A549 (cell line): ENCODE data around the gene TOP3B. TPM values are rescaled to one million over a fixed set of nuclear protein-coding genes. Genes with fewer than 3 reads are reported as not detected.

Source experiments
- ATAC-seq, 2 experiments: fragments of 200-7000 bp in 1 of 2; fragments of >200 bp in 1 of 2; cut with Nextera tagmentation in 1 of 2; cut with Tn5 transposase in 1 of 2; 3 replicates each; pipeline versions ENCODE4 v1.8.0 to v1.9.1; 2018 to 2020; ENCODE audit warnings: mild to moderate bottlenecking in 1 of 2, moderate library complexity in 1 of 2
- CTCF ChIA-PET: fragments of 300-600 bp; sonication (Branson Sonifier 250); formaldehyde crosslinking; extraction: SDS; loops from one replicate; lab custom pipeline; 2021; ENCODE audit warnings: antibody characterized with exemption, inconsistent platforms; lab: Yijun Ruan, JAX
- POLR2A ChIA-PET: fragments of 350-600 bp; formaldehyde crosslinking; extraction: SDS; loops from one replicate; lab custom pipeline; 2021; ENCODE audit warnings: antibody characterized with exemption, inconsistent platforms; lab: Yijun Ruan, JAX
- DNase-seq, 2 experiments: peaks; one replicate each; pipeline versions ENCODE4 v3.0.0 to v3.0.0-alpha.2; 2011 to 2016; ENCODE audit warnings: low read depth in 1 of 2, low spot score in 1 of 2
- FAIRE-seq: peaks from 2 replicates; lab custom pipeline; 2011; peaks lifted over from hg19 to GRCh38; lab: Jason Lieb, UNC
- H3K27ac ChIP-seq, 2 experiments: fragments of >200 bp; sonication (Bioruptor Twin); formaldehyde crosslinking; 3 replicates each; pipeline ENCODE4 v1.5.1; 2016 to 2017
- H3K4me1 ChIP-seq: fragments of >200 bp; sonication (Bioruptor Twin); formaldehyde crosslinking; 3 replicates; pipeline ENCODE4 v1.6.1; 2016
- H3K4me2 ChIP-seq: fragments of >200 bp; sonication (Bioruptor Twin); formaldehyde crosslinking; 3 replicates; pipeline ENCODE4 v1.6.1; 2016
- H3K4me3 ChIP-seq: fragments of >200 bp; sonication (Bioruptor Twin); formaldehyde crosslinking; 3 replicates; pipeline ENCODE4 v1.5.1; 2016
- H3K9me3 ChIP-seq: fragments of >200 bp; sonication (Bioruptor Twin); formaldehyde crosslinking; 3 replicates; pipeline ENCODE4 v1.6.1; 2016
- BCL3 ChIP-seq: fragments of >200 bp; sonication (Bioruptor Twin); formaldehyde crosslinking; IDR thresholded peaks from 3 replicates; pipeline ENCODE4 v1.6.1; 2016
- BHLHE40 ChIP-seq: IDR thresholded peaks from 2 replicates; pipeline ENCODE4 v1.6.1; 2012; ENCODE audit warnings: low read depth, low read length, inconsistent platforms
- CHD4 ChIP-seq: fragments of 200-600 bp; sonication (generic); IDR thresholded peaks from 2 replicates; pipeline ENCODE4 v1.6.1; 2016; ENCODE audit warnings: antibody characterized with exemption, mild to moderate bottlenecking, borderline replicate concordance
- EHMT2 ChIP-seq: fragments of 200-600 bp; sonication (generic); IDR thresholded peaks from 2 replicates; pipeline ENCODE4 v1.6.1; 2016; ENCODE audit warnings: antibody characterized with exemption, low read depth, mild to moderate bottlenecking, moderate library complexity
- EP300 ChIP-seq, 2 experiments: fragments of >200 bp; sonication (Bioruptor Twin); formaldehyde crosslinking; IDR thresholded peaks; 2 replicates in 1 of 2; 3 replicates in 1 of 2; pipeline ENCODE4 v1.6.1; 2016 to 2017
- FOSB ChIP-seq: fragments of 250-450 bp; sonication (Bioruptor Pico); IDR thresholded peaks from 2 replicates; pipeline ENCODE4 v1.5.0; 2020; ENCODE audit warnings: mild to moderate bottlenecking, moderate library complexity
- HOXA7 ChIP-seq: fragments of 250-450 bp; sonication (Bioruptor Pico); IDR thresholded peaks from 2 replicates; pipeline ENCODE4 v1.5.0; 2020; ENCODE audit warnings: mild to moderate bottlenecking, moderate library complexity
- KDM1A ChIP-seq: fragments of 200-600 bp; sonication (generic); IDR thresholded peaks from 2 replicates; pipeline ENCODE4 v1.6.1; 2016; ENCODE audit warnings: low read depth, mild to moderate bottlenecking
- MYC ChIP-seq: IDR thresholded peaks from 2 replicates; pipeline ENCODE4 v1.6.1; 2012; ENCODE audit warnings: mild to moderate bottlenecking, inconsistent platforms, low read length, improper control_type of control experiment, borderline replicate concordance
- NFE2L2 ChIP-seq: fragments of 150-350 bp; conservative IDR thresholded peaks from 2 replicates; pipeline ENCODE4 v1.6.1; 2014; ENCODE audit warnings: low read length
- POLR2AphosphoS2 ChIP-seq: conservative IDR thresholded peaks from 2 replicates; pipeline ENCODE4 v1.6.1; 2012; ENCODE audit warnings: low read length, improper control_type of control experiment, inconsistent platforms
- REST ChIP-seq: fragments of 200-600 bp; sonication (generic); IDR thresholded peaks from 2 replicates; pipeline ENCODE4 v1.6.1; 2016; ENCODE audit warnings: antibody characterized with exemption, mild to moderate bottlenecking, moderate library complexity
- TFCP2L1 ChIP-seq: fragments of 250-450 bp; sonication (Bioruptor Pico); IDR thresholded peaks from 2 replicates; pipeline ENCODE4 v1.5.0; 2021; ENCODE audit warnings: mild to moderate bottlenecking
- TP53 ChIP-seq: fragments of 250-450 bp; sonication (Bioruptor Pico); IDR thresholded peaks from 2 replicates; pipeline ENCODE4 v1.5.0; 2021; ENCODE audit warnings: mild to moderate bottlenecking, moderate library complexity
- ZC3H11A ChIP-seq: fragments of 450-650 bp; IDR thresholded peaks from 2 replicates; pipeline ENCODE4 v1.6.1; 2014; ENCODE audit warnings: antibody characterized with exemption, mild to moderate bottlenecking
- ZSCAN20 ChIP-seq: fragments of 250-450 bp; sonication (Bioruptor Pico); IDR thresholded peaks from 2 replicates; pipeline ENCODE4 v1.8.0; 2022; ENCODE audit warnings: mild to moderate bottlenecking, moderate library complexity
- WGBS: methylation state at CpG from one replicate; pipeline ENCODE4 v1.1.6; 2017; ENCODE audit errors: missing lambda C conversion rate; 5-methylcytosine and 5-hydroxymethylcytosine counted together
- polyA plus RNA-seq, 4 experiments: library from polyadenylated mRNA; depleted of rRNA in 3 of 4; stranded (reverse); fragments of >200 nt; fragmentation: RNase III in 1 of 4; extraction: RNeasy Plus Mini Kit Qiagen cat#74134 plus additional on column Dnase treatment in 1 of 4; gene quantifications; 2 replicates in 3 of 4; 3 replicates in 1 of 4; pipeline ENCODE4 v1.2.3, GENCODE V29; 2011 to 2017
- TF ChIP-seq, protein P1 (sequence below): IDR thresholded peaks from 2 replicates; pipeline ENCODE4 v1.6.1; 2012; ENCODE audit warnings: low read depth, borderline replicate concordance
- TF ChIP-seq, protein P2 (sequence below): fragments of >200 bp; sonication (Bioruptor Twin); formaldehyde crosslinking; IDR thresholded peaks from 2 replicates; pipeline ENCODE4 v1.6.1; 2016

The TOP3B gene
- polyA plus RNA-seq, 2 of the 4 experiments (the other 2 are of a cell fraction), result 11.5 to 19.8 TPM

- POLR2A ChIA-PET, result interaction anchor here (1.1 kb wide), 1 partner anchor 10 kb away, joined by 3 read pairs; no protein-coding TSS in a partner anchor
- peak; percentile 2 to 40; a peak in 3 of 6 replicates for ATAC-seq
- Histone ChIP-seq H3K9me3 (no peaks in the 10 kb centered on the region), H3K27ac (peak overlapping the region; percentile 85 to 91), H3K4me3 (peak overlapping the region; percentile 74), H3K4me1 (0 out of 3 replicates have a peak, but pooled peaks cover 4% of the 10 kb centered on the region), H3K4me2 (peak overlapping the region; percentile 91)
- CTCF ChIA-PET, result interaction anchor here (0.6 to 3.9 kb wide), 23 partner anchors 8 to 252 kb away, joined by 3 to 65 read pairs (median 4); no protein-coding TSS in a partner anchor
- whole genome bisulfite sequencing, result 45% methylated on average over 24 of the region's 29 CpGs
- TF ChIP-seq CHD4, result no peak
- TF ChIP-seq BHLHE40, result no peak
- TF ChIP-seq EP300 (IDR thresholded peaks at IDR 0.05), result no peak
- no peak for TF ChIP-seq EHMT2
- no peak for TF ChIP-seq FOSB (CRISPR knock-in tag)
- TF ChIP-seq, protein P1, sequence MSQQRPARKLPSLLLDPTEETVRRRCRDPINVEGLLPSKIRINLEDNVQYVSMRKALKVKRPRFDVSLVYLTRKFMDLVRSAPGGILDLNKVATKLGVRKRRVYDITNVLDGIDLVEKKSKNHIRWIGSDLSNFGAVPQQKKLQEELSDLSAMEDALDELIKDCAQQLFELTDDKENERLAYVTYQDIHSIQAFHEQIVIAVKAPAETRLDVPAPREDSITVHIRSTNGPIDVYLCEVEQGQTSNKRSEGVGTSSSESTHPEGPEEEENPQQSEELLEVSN, result no peak
- TF ChIP-seq NFE2L2, result no peak
- TF ChIP-seq TFCP2L1, result no peak
- TF ChIP-seq, protein P2, sequence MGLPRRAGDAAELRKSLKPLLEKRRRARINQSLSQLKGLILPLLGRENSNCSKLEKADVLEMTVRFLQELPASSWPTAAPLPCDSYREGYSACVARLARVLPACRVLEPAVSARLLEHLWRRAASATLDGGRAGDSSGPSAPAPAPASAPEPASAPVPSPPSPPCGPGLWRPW, result no peak
- TF ChIP-seq ZSCAN20 (CRISPR knock-in tag), result no peak
- no peak for TF ChIP-seq KDM1A
- DNase-seq, result no peak
- no peak for FAIRE-seq
Measured at GRCh38 chr22:21951931-21952465, 30.6 kb downstream of the TOP3B start.

DNA sequence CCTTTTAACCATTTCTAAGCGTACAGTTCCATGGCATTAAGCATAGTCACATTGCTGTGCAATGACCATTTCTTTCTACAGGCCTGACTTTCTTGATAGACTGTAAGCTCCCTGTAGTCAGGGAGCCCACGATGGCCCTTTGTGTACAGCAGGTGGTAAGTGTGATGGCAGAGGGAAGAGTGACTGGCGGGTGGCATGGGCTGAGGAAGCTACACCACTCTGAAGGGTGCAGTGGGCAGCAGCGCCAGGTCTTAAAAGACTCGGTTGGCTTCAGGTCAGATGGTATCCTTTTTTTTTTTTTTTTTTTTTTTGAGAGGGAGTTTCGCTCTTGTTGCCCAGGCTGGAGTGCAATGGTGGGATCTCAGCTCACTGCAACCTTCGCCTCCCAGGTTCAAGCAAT is 31.5 kb downstream of the TOP3B start:
- TF ChIP-seq TP53 (CRISPR knock-in tag) (no peak), ZC3H11A (no peak), HOXA7 (no peak), MYC (no peak), REST (no peak), BCL3 (no peak), POLR2AphosphoS2 (no peak)
- Histone ChIP-seq H3K4me3 (no peak overlapping the region), H3K27ac (no peak overlapping the region), H3K9me3 (no peaks in the 10 kb centered on the region), H3K4me2 (no peak overlapping the region), H3K4me1 (0 out of 3 replicates have a peak, but pooled peaks cover 4% of the 10 kb centered on the region)
- 98% methylated on average over 7 of the region's 7 CpGs for WGBS
- DNase-seq (no peak), ATAC-seq (no peak), FAIRE-seq (no peak)
- CTCF ChIA-PET, result interaction anchor here (0.6 to 3.9 kb wide), 3 partner anchors 11 to 357 kb away, joined by 4 to 65 read pairs (median 5); no protein-coding TSS in a partner anchor
- POLR2A ChIA-PET, result no interaction called here
